ENCODE measurements around the gene PABPN1L. TPM values are rescaled to one million over a fixed set of nuclear protein-coding genes. Genes with fewer than 3 reads are reported as not detected.
A peak's percentile ranks its signal among the peaks of the same experiment; 100 is the strongest.

The PABPN1L gene
- total RNA-seq, 1 donor from 2014 or later = 0.40 TPM

DNA sequence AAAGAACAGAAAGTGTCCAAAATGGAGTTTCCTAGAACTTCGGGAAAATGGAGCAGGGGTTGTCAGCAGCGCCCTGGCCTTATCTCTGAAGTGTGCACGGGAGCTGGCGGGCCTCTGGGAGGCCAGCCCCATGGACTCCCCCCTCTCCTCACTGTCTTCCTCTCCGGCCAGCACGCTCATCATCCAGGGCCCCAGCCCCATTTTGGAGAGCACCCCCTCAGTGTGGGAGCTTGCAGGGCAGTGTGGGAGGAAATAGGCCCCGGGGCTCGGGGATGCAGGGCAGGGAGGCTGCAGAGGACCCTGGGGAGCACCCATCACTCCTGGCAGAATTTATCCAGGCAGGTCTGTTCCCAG is 4.9 kb upstream of the PABPN1L start:
- no peak for DNase-seq (ENCODE audit: low spot score in 2 of 2, unreplicated experiment in 2 of 2)
- no peaks in the 10 kb centered on the region for H3K9me3 Mint-ChIP-seq
- H3K27me3 Mint-ChIP-seq (ENCODE audit: low read depth) = peaks cover 4% of the 10 kb centered on the region
- no peak overlapping the region for H3K4me3 Mint-ChIP-seq
- peaks cover 8% of the 10 kb centered on the region for H3K4me1 Mint-ChIP-seq
- TF ChIP-seq, protein P1, sequence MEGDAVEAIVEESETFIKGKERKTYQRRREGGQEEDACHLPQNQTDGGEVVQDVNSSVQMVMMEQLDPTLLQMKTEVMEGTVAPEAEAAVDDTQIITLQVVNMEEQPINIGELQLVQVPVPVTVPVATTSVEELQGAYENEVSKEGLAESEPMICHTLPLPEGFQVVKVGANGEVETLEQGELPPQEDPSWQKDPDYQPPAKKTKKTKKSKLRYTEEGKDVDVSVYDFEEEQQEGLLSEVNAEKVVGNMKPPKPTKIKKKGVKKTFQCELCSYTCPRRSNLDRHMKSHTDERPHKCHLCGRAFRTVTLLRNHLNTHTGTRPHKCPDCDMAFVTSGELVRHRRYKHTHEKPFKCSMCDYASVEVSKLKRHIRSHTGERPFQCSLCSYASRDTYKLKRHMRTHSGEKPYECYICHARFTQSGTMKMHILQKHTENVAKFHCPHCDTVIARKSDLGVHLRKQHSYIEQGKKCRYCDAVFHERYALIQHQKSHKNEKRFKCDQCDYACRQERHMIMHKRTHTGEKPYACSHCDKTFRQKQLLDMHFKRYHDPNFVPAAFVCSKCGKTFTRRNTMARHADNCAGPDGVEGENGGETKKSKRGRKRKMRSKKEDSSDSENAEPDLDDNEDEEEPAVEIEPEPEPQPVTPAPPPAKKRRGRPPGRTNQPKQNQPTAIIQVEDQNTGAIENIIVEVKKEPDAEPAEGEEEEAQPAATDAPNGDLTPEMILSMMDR (IDR thresholded peaks at IDR 0.05; ENCODE audit: unreplicated experiment) = no peak
- peak overlapping the region; percentile 54 for H3K27ac Mint-ChIP-seq
- H3K36me3 Mint-ChIP-seq = no peaks in the 10 kb centered on the region

DNA sequence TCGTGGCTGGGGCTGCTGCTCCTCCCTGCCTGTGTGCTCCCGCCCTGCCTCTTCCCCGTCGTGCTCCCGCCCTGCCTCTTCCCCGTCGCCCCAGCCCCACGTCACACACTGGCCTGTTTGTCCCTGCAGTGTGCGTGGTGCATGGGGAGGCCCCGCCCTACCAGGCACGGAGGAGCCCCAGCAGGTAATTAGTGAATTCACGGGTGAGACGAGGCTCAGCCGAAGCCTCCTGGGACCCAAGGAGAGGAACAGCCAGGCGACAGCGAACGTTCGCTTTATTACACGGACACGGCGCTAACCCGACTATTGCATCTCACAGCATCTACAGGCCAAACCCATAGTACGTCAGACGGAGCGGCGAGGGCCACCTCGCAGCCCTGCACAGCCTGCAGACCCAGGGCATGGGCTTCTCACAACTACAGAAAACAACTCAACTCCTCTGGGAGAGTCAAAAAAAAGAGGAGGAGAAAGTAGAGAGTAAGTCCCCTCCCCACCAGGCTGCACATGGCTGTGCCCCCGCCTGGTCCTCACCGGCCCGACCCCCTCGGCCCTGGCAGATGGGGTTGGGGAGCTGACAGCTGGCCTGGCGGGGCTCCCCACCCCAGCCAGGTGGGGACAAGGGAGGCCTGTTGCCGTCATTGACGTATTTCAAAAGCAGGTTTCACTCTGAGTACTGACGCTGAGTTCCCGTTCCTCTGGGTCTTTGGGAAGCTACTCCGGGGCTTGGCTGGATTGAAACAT is 4.3 kb upstream of the PABPN1L start:
- no peaks in the 10 kb centered on the region for H3K36me3 Mint-ChIP-seq
- no peak overlapping the region for H3K4me3 Mint-ChIP-seq
- peaks cover 4% of the 10 kb centered on the region for H3K27me3 Mint-ChIP-seq (ENCODE audit: low read depth)
- H3K9me3 Mint-ChIP-seq = no peaks in the 10 kb centered on the region
- TF ChIP-seq, protein P1 (IDR thresholded peaks at IDR 0.05; ENCODE audit: unreplicated experiment) = no peak
- H3K4me1 Mint-ChIP-seq = peaks cover 8% of the 10 kb centered on the region
- no peak for DNase-seq (ENCODE audit: low spot score in 2 of 2, unreplicated experiment in 2 of 2)
- peak overlapping the region; percentile 54 for H3K27ac Mint-ChIP-seq

DNA sequence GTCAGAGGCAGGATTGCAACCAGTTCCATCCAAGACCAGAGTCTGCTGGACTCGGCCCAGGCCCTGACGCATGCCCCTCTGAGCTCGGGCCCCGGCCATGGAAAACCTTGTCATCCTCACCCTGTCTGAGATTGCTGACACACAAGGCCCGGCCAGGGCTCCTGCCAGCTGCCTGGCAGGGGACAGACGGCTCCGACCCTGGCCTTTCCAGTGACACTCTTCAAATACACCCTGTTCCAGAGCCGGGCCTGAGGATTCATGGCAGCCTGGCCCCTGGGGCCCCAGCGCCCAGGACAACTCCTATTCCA is 3.2 kb upstream of the PABPN1L start:
- Mint-ChIP-seq H3K9me3 (no peaks in the 10 kb centered on the region), H3K4me3 (no peak overlapping the region), H3K36me3 (no peaks in the 10 kb centered on the region), H3K4me1 (peaks cover 8% of the 10 kb centered on the region), H3K27ac (no peak overlapping the region), H3K27me3 (ENCODE audit: low read depth) (peaks cover 4% of the 10 kb centered on the region)
- TF ChIP-seq, protein P1 (IDR thresholded peaks at IDR 0.05; ENCODE audit: unreplicated experiment) = no peak
- DNase-seq (ENCODE audit: low spot score in 2 of 2, unreplicated experiment in 2 of 2) = no peak

DNA sequence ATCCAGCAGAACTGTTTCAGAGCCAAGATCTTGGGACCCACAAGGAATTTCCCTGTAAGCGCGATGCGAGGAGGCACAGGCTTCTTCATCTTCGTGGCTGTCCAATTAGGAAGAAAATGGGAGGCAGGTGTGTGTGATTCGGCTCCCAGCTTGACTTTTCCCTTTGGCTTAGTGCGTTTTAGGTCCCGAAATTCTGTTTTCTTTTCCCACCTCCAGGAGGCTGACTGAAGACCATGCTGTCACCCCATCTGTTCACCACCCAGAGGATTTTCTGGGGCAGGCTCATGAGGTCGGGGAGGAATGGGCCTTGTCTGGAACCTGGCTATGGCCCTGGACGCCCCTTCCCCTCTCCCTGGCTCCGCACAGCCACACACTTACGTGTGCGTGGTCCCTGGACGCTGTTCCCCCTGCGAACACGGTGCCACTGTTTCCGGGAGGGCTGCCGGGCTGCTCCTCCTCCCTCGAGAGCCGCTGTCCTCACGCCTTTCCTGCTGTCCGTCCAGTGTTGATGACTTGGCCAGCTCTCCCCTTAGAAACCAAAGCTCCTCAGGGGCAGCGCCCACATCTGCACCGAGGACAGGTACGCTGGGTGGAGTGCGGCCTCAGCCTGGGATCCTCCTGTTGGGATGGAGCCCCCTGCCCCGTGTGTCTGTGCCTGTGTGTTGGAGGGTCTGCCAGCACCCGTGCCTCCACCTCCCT is 2.7 kb upstream of the PABPN1L start:
- Mint-ChIP-seq H3K27me3 (ENCODE audit: low read depth) (peaks cover 4% of the 10 kb centered on the region), H3K27ac (no peak overlapping the region), H3K4me1 (peaks cover 8% of the 10 kb centered on the region), H3K36me3 (no peaks in the 10 kb centered on the region), H3K9me3 (no peaks in the 10 kb centered on the region), H3K4me3 (no peak overlapping the region)
- TF ChIP-seq, protein P1 (IDR thresholded peaks at IDR 0.05; ENCODE audit: unreplicated experiment) = no peak
- DNase-seq (ENCODE audit: low spot score in 2 of 2, unreplicated experiment in 2 of 2) = no peak

DNA sequence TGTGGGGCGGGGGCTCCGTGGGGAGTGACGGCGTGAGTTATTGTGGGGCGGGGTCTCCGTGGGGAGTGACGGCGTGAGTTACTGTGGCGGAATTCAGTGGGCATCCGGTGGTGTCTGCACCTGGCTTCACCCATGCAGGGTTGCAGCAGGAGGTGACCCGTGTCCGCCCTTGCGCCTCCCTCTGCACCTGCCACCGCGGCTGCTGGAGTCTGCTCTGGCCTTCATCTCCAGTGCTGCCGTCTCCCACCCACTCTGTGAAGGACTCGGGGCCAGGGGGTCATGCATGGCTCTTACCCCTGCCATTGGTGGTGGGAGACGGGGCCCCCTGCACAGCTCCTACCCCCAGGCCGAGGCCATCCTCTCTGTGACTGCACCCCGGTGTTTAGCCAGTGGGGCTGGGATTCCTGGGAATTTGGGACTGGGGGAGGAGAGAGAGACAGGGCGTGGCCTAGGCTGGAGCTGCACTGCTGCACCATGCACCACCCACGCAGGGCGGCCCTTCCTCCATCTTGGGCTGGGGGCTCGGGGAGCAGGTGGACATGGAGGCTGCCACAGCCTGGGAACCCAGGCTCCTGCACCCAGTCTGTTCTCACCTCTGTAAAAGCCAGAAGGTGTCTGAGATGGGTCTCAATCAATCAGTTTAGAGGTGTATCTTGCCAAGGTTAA is 1.3 kb upstream of the PABPN1L start:
- Mint-ChIP-seq H3K4me3 (no peak overlapping the region), H3K36me3 (peaks cover 1% of the 10 kb centered on the region), H3K9me3 (no peaks in the 10 kb centered on the region), H3K27me3 (ENCODE audit: low read depth) (peaks cover 4% of the 10 kb centered on the region), H3K4me1 (peaks cover 8% of the 10 kb centered on the region), H3K27ac (no peak overlapping the region)
- DNase-seq (ENCODE audit: low spot score in 2 of 2, unreplicated experiment in 2 of 2) = no peak
- TF ChIP-seq, protein P1 (IDR thresholded peaks at IDR 0.05; ENCODE audit: unreplicated experiment) = no peak
